ENCODE data around the gene CAST.

CAST gene

DNA sequence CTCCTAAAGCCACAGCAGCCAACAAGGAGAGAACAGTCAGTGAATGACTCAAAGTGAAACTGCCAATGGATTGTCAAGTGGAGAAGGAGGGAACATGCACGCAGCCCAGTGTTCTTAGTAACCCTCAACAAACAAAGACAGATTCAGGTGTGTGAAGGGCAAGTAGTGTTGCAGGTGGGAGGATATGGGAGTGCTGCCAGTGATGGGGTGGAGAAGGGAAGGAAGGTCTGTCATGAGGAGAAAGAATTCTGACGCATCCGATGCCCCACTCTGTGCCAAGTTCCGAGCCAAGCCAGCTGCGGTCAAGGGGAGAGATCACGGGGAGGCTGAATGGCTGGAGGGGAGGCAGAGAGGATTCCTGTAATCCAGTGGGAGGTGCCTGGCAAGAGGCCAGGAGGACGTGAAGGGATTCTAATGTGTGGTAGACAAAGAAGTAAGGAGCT, 56.5 kb downstream of the CAST start:
- peaks cover 4% of the 10 kb centered on the region for H3K4me1 ChIP-seq (ENCODE audit: control insufficient read depth, insufficient read depth, low read length)
- H3K27me3 ChIP-seq (ENCODE audit: control insufficient read depth, insufficient read depth, low read length): no peaks in the 10 kb centered on the region
- H3K36me3 ChIP-seq (ENCODE audit: control insufficient read depth, insufficient read depth, low read length): no peaks in the 10 kb centered on the region
- H3K4me3 ChIP-seq (ENCODE audit: low read depth, low read length): no peak overlapping the region
- no peaks in the 10 kb centered on the region for H3K9me3 ChIP-seq (ENCODE audit: control insufficient read depth, insufficient read depth, low read length)
- no peak overlapping the region for H3K9ac ChIP-seq (ENCODE audit: low read depth, low read length)

DNA sequence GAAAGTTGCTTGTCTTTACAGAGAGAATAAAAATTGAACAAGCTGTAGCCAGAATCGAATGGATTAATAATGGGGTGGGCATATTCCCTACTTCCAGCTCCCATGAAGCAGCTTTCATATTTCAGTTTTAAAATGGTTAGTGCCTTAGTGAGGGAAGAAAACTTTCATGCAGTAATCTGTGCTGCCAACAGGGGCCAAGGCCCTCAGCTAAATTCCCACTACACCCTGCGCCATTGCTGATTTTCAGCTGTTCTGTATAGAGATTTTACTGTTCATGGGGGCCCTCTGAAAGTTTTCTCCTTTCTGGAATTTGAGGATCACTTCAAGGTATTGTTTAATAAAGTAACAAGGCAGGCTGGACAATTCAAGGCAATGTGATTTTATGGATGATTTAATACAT, 58.2 kb downstream of the CAST start:
- H3K4me3 ChIP-seq (ENCODE audit: low read depth, low read length): no peak overlapping the region
- H3K4me1 ChIP-seq (ENCODE audit: control insufficient read depth, insufficient read depth, low read length): peaks cover 4% of the 10 kb centered on the region
- H3K36me3 ChIP-seq (ENCODE audit: control insufficient read depth, insufficient read depth, low read length): no peaks in the 10 kb centered on the region
- no peak overlapping the region for H3K9ac ChIP-seq (ENCODE audit: low read depth, low read length)
- no peaks in the 10 kb centered on the region for H3K9me3 ChIP-seq (ENCODE audit: control insufficient read depth, insufficient read depth, low read length)
- no peaks in the 10 kb centered on the region for H3K27me3 ChIP-seq (ENCODE audit: control insufficient read depth, insufficient read depth, low read length)

DNA sequence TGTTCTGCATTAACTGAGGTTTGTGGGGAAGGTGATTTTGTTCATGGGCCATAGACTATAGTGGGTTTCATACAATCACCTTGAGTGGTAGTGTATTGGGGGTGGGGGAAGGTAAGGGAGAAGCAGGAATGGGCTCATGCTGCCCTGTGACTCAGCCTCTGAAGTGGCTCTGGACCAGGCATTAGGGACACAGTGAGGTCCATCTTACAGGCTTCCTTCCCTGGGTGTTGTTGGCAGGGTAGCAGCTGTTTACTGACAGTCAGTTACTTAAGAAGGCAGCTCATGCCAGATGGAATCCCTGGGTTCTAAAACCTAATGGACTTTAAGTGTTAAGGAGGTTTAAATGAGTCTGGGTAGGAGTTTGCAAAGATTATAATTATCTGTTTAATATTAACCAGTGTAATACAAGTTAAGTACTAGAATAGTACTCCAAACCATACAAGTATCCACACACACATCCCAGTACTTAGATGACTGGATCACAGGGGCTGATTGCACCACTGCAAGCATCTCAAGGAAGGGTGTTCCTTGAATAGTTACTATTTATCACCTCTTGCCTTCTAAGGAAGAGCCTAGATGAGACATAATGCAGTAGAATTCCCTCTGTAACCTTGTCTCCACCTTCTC, 59.3 kb downstream of the CAST start:
- Histone ChIP-seq H3K4me1 (ENCODE audit: control insufficient read depth, insufficient read depth, low read length) (peaks cover 4% of the 10 kb centered on the region), H3K9ac (ENCODE audit: low read depth, low read length) (no peak overlapping the region), H3K9me3 (ENCODE audit: control insufficient read depth, insufficient read depth, low read length) (no peaks in the 10 kb centered on the region), H3K27me3 (ENCODE audit: control insufficient read depth, insufficient read depth, low read length) (no peaks in the 10 kb centered on the region), H3K36me3 (ENCODE audit: control insufficient read depth, insufficient read depth, low read length) (no peaks in the 10 kb centered on the region), H3K4me3 (ENCODE audit: low read depth, low read length) (no peak overlapping the region)

DNA sequence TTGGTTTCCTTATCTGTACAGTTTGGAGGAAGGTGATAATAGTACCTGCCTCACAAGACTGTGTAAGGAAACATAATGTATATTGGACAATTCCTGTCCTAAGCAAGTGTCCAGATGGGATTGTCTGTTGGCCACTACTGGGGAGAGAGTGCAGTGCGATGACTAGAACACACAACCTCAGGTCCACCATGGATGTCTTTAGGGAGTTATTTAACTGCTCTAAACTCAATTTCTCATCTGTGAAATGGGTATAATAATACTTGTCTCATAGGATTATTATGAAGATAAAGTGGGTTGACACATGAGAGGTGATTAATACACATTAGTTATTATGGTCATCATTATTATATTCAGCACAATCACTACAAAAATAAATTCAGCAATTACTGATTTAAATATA, 63.1 kb downstream of the CAST start:
- no peaks in the 10 kb centered on the region for H3K9me3 ChIP-seq (ENCODE audit: control insufficient read depth, insufficient read depth, low read length)
- H3K9ac ChIP-seq (ENCODE audit: low read depth, low read length): no peak overlapping the region
- no peak overlapping the region for H3K4me3 ChIP-seq (ENCODE audit: low read depth, low read length)
- H3K36me3 ChIP-seq (ENCODE audit: control insufficient read depth, insufficient read depth, low read length): no peaks in the 10 kb centered on the region
- H3K4me1 ChIP-seq (ENCODE audit: control insufficient read depth, insufficient read depth, low read length): no peaks in the 10 kb centered on the region
- H3K27me3 ChIP-seq (ENCODE audit: control insufficient read depth, insufficient read depth, low read length): no peaks in the 10 kb centered on the region

DNA sequence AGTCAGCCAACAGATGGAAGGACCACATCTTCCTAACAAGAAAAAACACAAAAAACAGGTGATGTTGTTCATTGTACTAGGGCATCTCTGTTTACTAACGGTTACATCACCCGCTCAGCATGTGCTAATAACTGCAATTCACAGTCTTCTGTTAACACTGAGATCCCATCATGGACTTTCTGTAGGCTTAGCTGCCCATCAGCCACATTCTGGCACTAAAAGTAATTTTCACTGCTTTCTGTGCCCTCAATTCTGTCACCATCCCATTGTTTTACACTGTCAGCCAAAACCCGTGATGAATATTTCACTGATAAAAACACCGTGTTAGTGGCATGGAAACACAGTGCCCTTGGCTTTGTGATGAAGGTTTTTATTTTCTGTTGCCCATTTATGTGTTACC, 64.6 kb downstream of the CAST start:
- no peak overlapping the region for H3K9ac ChIP-seq (ENCODE audit: low read depth, low read length)
- H3K27me3 ChIP-seq (ENCODE audit: control insufficient read depth, insufficient read depth, low read length): no peaks in the 10 kb centered on the region
- H3K4me3 ChIP-seq (ENCODE audit: low read depth, low read length): no peak overlapping the region
- no peaks in the 10 kb centered on the region for H3K4me1 ChIP-seq (ENCODE audit: control insufficient read depth, insufficient read depth, low read length)
- no peaks in the 10 kb centered on the region for H3K36me3 ChIP-seq (ENCODE audit: control insufficient read depth, insufficient read depth, low read length)
- H3K9me3 ChIP-seq (ENCODE audit: control insufficient read depth, insufficient read depth, low read length): no peaks in the 10 kb centered on the region

DNA sequence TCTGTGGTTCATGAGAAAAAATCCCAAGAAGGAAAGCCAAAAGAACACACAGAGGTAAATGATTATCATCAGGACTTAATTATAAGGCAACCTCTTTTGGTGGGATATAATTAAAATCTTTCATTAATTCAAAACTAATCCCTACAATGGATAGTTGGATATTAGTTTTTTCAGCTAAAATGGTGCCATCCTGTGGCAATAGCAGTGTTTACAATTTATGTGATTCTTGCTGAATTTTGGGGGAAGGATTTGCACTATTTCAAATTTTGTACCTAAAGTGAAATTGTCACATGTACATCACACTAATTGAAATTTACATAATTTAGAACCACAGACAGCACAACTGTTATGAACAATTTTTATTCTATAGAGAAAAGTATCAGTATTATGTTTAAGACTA, 67.0 kb downstream of the CAST start:
- Histone ChIP-seq H3K4me3 (ENCODE audit: low read depth, low read length) (no peak overlapping the region), H3K9ac (ENCODE audit: low read depth, low read length) (no peak overlapping the region), H3K36me3 (ENCODE audit: control insufficient read depth, insufficient read depth, low read length) (no peaks in the 10 kb centered on the region), H3K27me3 (ENCODE audit: control insufficient read depth, insufficient read depth, low read length) (no peaks in the 10 kb centered on the region), H3K4me1 (ENCODE audit: control insufficient read depth, insufficient read depth, low read length) (peaks cover 3% of the 10 kb centered on the region), H3K9me3 (ENCODE audit: control insufficient read depth, insufficient read depth, low read length) (no peaks in the 10 kb centered on the region)

DNA sequence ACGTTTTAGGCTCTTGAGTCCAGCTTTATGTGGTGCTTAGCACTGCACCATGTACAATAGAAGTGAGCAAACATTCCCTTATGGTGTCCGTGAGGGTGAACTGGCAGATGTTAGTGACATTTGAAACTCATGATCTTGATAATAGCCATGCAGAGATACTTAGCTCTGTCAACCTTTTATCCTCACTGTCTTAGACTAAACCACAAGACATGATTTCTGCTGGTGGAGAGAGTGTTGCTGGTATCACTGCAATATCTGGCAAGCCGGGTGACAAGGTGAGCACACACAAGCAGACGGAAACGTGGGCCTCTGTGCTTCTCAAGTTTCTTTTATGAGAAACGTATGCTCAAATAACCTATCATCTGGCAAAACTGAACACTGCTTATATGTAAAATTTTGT, 68.4 kb downstream of the CAST start:
- no peaks in the 10 kb centered on the region for H3K36me3 ChIP-seq (ENCODE audit: control insufficient read depth, insufficient read depth, low read length)
- no peak overlapping the region for H3K4me3 ChIP-seq (ENCODE audit: low read depth, low read length)
- H3K9me3 ChIP-seq (ENCODE audit: control insufficient read depth, insufficient read depth, low read length): no peaks in the 10 kb centered on the region
- peaks cover 14% of the 10 kb centered on the region for H3K4me1 ChIP-seq (ENCODE audit: control insufficient read depth, insufficient read depth, low read length)
- no peak overlapping the region for H3K9ac ChIP-seq (ENCODE audit: low read depth, low read length)
- H3K27me3 ChIP-seq (ENCODE audit: control insufficient read depth, insufficient read depth, low read length): no peaks in the 10 kb centered on the region

DNA sequence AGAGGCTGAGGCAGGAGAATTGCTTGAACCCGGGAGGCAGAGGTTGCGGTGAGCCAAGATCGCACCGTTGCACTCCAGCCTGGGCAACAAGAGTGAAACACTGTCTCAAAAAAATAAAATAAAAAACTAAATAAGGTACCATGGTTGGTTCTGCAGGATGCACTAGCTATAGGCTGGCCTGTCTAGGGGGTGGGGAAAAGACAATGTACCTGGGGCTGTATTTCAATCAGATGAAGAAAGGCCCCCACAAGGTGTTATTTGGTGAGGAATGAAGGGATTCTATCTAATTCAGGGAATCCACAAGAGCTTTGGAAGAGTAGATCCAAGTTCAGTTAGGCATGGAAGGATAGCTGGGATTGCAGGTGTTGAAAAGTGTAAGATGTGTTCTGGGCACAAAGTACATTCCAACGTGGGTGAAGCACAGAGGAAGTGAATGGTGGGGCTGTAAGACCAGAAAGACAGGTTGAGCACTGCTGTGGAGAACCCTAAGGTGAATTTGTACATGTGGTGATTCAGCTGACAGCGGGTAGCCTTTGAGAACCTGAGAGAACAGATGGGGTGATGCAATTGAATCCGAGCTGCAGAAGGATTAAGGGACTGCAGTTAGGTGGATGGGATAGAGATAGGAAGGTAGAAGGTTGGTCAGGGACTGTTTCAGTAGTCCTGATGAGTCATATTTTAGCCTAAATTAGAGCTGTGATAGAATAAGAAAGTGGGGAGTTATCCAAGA, 71.8 kb downstream of the CAST start:
- Histone ChIP-seq H3K4me1 (ENCODE audit: control insufficient read depth, insufficient read depth, low read length) (peaks cover 14% of the 10 kb centered on the region), H3K9me3 (ENCODE audit: control insufficient read depth, insufficient read depth, low read length) (no peaks in the 10 kb centered on the region), H3K4me3 (ENCODE audit: low read depth, low read length) (no peak overlapping the region), H3K9ac (ENCODE audit: low read depth, low read length) (no peak overlapping the region), H3K36me3 (ENCODE audit: control insufficient read depth, insufficient read depth, low read length) (no peaks in the 10 kb centered on the region), H3K27me3 (ENCODE audit: control insufficient read depth, insufficient read depth, low read length) (no peaks in the 10 kb centered on the region)

DNA sequence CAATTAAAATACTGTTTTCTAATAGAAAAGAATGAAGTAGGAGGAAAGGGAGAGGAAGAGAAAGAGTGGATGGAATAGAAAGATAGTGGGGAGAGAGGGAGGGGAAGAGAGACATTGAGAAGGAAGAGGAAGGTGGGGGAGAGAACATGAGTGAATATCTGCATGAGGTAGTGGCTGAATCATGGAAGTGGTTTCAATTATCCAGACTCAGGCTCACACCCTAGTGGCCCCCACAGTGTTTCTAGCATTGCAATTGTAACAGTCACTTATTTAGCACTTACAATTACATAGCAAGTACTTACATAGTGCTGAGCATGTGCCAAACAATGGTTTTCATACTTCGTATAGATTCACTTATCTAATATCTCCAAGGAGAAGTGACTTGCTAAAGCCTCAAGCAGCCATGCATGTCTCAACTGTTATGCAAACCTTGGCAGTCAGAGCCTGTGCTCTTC, 72.7 kb downstream of the CAST start:
- Histone ChIP-seq H3K9me3 (ENCODE audit: control insufficient read depth, insufficient read depth, low read length) (no peaks in the 10 kb centered on the region), H3K4me3 (ENCODE audit: low read depth, low read length) (no peak overlapping the region), H3K4me1 (ENCODE audit: control insufficient read depth, insufficient read depth, low read length) (peaks cover 14% of the 10 kb centered on the region), H3K27me3 (ENCODE audit: control insufficient read depth, insufficient read depth, low read length) (no peaks in the 10 kb centered on the region), H3K36me3 (ENCODE audit: control insufficient read depth, insufficient read depth, low read length) (no peaks in the 10 kb centered on the region), H3K9ac (ENCODE audit: low read depth, low read length) (no peak overlapping the region)

DNA sequence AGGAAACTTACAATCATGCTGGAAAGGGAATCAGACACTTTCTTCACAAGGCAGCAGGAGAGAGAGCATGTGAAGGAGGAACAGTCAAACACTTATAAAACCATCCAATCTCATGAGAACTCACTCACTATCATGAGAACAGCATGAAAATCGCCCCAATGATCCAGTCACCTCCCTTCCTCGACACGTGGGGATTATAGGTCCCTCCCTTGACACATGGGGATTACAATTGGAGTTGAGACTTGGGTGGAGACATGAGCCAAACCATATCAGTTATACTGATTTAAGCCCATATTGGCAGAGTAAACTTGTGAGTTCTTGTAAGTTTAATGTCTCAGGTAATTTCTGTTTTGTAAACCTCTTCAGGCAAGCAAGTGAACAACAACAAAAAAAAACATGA, 74.8 kb downstream of the CAST start:
- H3K4me3 ChIP-seq (ENCODE audit: low read depth, low read length): no peak overlapping the region
- no peaks in the 10 kb centered on the region for H3K36me3 ChIP-seq (ENCODE audit: control insufficient read depth, insufficient read depth, low read length)
- no peak overlapping the region for H3K9ac ChIP-seq (ENCODE audit: low read depth, low read length)
- H3K4me1 ChIP-seq (ENCODE audit: control insufficient read depth, insufficient read depth, low read length): peaks cover 14% of the 10 kb centered on the region
- H3K9me3 ChIP-seq (ENCODE audit: control insufficient read depth, insufficient read depth, low read length): no peaks in the 10 kb centered on the region
- no peaks in the 10 kb centered on the region for H3K27me3 ChIP-seq (ENCODE audit: control insufficient read depth, insufficient read depth, low read length)

DNA sequence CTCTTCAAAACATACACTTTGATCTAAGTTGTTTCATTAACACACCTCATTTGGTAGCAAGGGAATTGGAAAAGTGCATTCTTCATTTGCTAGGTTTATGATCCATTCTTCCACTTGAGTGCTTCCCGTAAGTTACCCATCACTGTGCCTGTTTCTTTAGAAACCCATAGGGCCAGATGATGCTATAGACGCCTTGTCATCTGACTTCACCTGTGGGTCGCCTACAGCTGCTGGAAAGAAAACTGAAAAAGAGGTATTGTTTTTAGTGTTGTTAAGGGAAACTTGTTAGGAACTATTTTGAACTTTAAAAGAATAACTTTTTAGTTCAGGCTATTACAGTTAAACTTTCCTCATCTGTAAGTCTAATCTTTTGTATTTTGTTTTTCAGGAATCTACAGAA, 78.9 kb downstream of the CAST start:
- H3K36me3 ChIP-seq (ENCODE audit: control insufficient read depth, insufficient read depth, low read length): no peaks in the 10 kb centered on the region
- no peaks in the 10 kb centered on the region for H3K9me3 ChIP-seq (ENCODE audit: control insufficient read depth, insufficient read depth, low read length)
- no peak overlapping the region for H3K4me3 ChIP-seq (ENCODE audit: low read depth, low read length)
- peaks cover 6% of the 10 kb centered on the region for H3K4me1 ChIP-seq (ENCODE audit: control insufficient read depth, insufficient read depth, low read length)
- H3K9ac ChIP-seq (ENCODE audit: low read depth, low read length): no peak overlapping the region
- no peaks in the 10 kb centered on the region for H3K27me3 ChIP-seq (ENCODE audit: control insufficient read depth, insufficient read depth, low read length)

DNA sequence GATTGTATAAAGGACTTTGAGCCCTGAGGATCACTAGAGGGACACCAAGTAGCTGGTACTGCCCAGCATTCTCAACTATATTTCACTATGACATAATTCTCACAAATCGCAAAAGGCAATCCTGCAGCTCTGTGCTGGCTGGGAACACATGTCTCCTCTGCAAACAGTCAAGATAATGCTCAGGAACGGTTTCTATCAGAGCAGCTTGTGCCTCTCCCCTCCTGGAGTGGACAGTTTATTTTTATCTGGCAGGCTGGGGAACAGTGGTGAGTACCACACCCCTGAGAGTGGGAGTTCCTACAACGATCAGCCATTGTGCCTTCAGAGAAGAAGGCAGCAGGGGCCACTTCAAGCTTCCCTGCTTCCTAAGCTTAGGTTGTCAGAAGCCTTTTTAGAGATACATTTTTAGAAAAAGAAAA, 79.7 kb downstream of the CAST start:
- H3K36me3 ChIP-seq (ENCODE audit: control insufficient read depth, insufficient read depth, low read length): no peaks in the 10 kb centered on the region
- no peak overlapping the region for H3K9ac ChIP-seq (ENCODE audit: low read depth, low read length)

More for the DNA sequence above, 79.7 kb downstream of the CAST start:
- Histone ChIP-seq H3K27me3 (ENCODE audit: control insufficient read depth, insufficient read depth, low read length) (no peaks in the 10 kb centered on the region), H3K9me3 (ENCODE audit: control insufficient read depth, insufficient read depth, low read length) (no peaks in the 10 kb centered on the region), H3K4me1 (ENCODE audit: control insufficient read depth, insufficient read depth, low read length) (peaks cover 6% of the 10 kb centered on the region), H3K4me3 (ENCODE audit: low read depth, low read length) (no peak overlapping the region)

Data from iPS-15b (cell line).